Effector memory CD8-positive, alpha-beta T cell (primary cell): ENCODE data around the gene PTK7.

Source experiments
- ATAC-seq: fragments of 150-1000 bp; cut with Tn5 transposase; replicated peaks from 2 replicates; pipeline ENCODE4 v1.10.0; 2021; ENCODE audit warnings: mild to moderate bottlenecking, moderate library complexity
- DNase-seq, 3 experiments: peaks; one replicate each; pipeline ENCODE4 v3.0.0; 2021
- H3K27ac Mint-ChIP-seq, 2 donors: one replicate each; pipeline ENCODE4 v1.8.0; 2022; ENCODE audit warnings: mild to moderate bottlenecking in 2 of 2, mixed read lengths in 2 of 2, moderate library complexity in 2 of 2
- H3K27me3 Mint-ChIP-seq, 2 donors: one replicate each; pipeline ENCODE4 v1.8.0; 2022; ENCODE audit warnings: mixed read lengths in 2 of 2
- H3K36me3 Mint-ChIP-seq: one replicate; pipeline ENCODE4 v1.8.0; 2022; ENCODE audit warnings: mild to moderate bottlenecking, moderate library complexity, mixed read lengths; ENCODE audit not compliant: insufficient read depth
- H3K4me1 Mint-ChIP-seq, 2 donors: one replicate each; pipeline ENCODE4 v1.8.0; 2022; ENCODE audit warnings: low read depth in 2 of 2, mixed read lengths in 2 of 2
- H3K4me3 Mint-ChIP-seq, 2 donors: one replicate each; pipeline ENCODE4 v1.8.0; 2022; ENCODE audit warnings: mild to moderate bottlenecking in 2 of 2, mixed read lengths in 2 of 2, moderate library complexity in 2 of 2
- H3K9me3 Mint-ChIP-seq, 2 donors: one replicate each; pipeline ENCODE4 v1.8.0; 2022; ENCODE audit warnings: mixed read lengths in 2 of 2

PTK7 gene

DNA sequence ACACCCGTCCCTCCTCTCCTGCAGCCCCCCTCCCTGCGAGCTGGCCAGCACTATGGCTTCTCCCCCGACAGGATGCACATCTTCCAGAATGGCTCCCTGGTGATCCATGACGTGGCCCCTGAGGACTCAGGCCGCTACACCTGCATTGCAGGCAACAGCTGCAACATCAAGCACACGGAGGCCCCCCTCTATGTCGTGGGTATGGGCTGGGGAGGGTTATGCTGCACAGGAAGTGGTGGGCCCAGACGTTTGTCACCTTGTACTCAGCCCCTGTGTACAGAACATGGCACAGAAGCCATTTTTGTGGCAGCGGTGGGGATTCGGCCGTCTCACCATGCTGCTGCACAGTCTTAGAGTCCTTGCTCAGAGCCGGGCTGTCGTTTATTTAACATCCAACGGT is 66.0 kb downstream of the PTK7 start:
- Mint-ChIP-seq H3K27me3 (peaks cover 0 to 13% of the 10 kb centered on the region in 2 donors), H3K9me3 (no peaks in the 10 kb centered on the region), H3K36me3 (no peaks in the 10 kb centered on the region), H3K4me1 (peaks cover 15 to 20% of the 10 kb centered on the region in 2 donors), H3K27ac (peak overlapping the region; percentile 66 to 90), H3K4me3 (peak overlapping the region; percentile 55 to 70)
- ATAC-seq (peak; percentile 86), DNase-seq (peak; percentile 29 to 53 (median 35))

DNA sequence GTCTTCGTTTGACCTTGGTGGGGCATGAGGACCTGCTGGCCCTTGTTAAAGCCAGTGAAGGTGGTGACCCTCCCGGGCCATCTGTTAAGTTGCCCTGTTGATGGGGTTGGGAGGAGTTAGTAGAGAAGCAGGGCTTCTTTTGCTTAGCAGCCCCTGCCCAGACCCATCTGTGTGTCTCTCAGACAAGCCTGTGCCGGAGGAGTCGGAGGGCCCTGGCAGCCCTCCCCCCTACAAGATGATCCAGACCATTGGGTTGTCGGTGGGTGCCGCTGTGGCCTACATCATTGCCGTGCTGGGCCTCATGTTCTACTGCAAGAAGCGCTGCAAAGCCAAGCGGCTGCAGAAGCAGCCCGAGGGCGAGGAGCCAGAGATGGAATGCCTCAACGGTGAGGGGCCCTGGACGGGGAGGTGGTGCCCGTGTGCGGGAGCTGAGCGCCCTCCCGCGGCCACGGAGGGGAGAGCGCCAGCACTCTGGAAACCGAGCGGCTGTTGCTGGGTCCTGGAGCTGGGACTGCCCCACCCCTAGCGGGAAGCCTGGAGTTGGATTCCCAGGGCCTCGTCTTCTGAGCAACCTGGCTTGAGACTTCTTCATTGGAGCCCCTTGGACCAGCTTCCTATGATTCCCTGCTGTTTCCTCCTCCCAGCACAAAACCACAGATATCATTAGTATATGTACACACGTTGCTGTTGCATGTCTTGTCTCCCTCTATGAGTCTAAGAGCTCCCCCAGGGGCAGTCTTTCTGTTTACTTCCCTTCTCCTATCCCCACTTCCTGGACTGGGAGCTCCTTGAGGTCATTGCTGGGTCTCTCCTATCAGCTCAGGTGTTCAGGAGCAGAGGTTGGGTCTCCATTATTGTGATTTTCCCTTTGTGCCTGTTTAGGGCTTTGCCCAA is 67.4 kb downstream of the PTK7 start:
- Mint-ChIP-seq H3K36me3 (no peaks in the 10 kb centered on the region), H3K27ac (peak overlapping the region; percentile 23 to 90), H3K4me3 (peak overlapping the region; percentile 55 to 70), H3K9me3 (no peaks in the 10 kb centered on the region), H3K27me3 (peaks cover 0 to 13% of the 10 kb centered on the region in 2 donors), H3K4me1 (peaks cover 15 to 20% of the 10 kb centered on the region in 2 donors)
- ATAC-seq (peak; percentile 87), DNase-seq (peak; percentile 66 to 83 (median 77))

DNA sequence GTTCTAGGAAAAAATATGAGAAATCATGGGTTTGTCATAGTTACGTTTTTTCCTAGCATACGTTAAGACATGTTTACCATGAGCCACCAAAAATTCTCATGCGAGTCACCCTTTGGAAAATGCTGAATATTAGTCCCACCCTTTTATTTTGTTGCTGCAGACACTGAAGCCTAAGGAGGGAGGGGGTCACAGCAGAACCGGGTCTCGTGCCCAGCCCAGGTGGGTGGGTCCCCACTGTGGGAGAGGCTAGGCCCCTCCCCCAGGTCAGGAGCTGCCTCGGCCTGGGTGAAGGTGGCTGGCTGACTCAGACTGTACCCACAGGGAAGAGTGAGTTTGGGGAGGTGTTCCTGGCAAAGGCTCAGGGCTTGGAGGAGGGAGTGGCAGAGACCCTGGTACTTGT is 68.8 kb downstream of the PTK7 start:
- Mint-ChIP-seq H3K27ac (no peak overlapping the region), H3K9me3 (no peaks in the 10 kb centered on the region), H3K4me1 (peaks cover 15 to 20% of the 10 kb centered on the region in 2 donors), H3K36me3 (no peaks in the 10 kb centered on the region), H3K4me3 (no peak overlapping the region), H3K27me3 (peaks cover 0 to 13% of the 10 kb centered on the region in 2 donors)
- ATAC-seq = no peak
- no peak for DNase-seq

DNA sequence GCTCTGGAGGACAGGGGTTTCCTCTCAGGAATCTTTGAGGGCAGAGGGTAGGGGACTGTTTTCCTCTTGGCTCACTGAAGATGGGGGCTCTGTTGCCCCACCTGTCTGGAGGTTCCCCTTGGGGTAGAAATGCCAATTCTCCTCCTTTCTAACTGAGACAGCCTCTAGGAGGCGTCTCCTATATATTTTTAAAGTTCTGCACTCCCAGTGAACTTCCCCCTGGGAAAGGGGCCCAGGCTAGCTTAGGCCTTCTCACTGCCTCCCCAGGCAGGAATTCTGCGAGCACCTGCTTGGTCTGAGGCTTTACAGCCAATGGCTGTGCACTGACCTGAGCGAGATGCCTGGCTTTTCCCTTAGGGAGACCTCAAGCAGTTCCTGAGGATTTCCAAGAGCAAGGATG is 70.1 kb downstream of the PTK7 start:
- H3K36me3 Mint-ChIP-seq = no peaks in the 10 kb centered on the region
- peak overlapping the region in 1 of 2 donors; percentile 7 for H3K27ac Mint-ChIP-seq
- peaks cover 15 to 20% of the 10 kb centered on the region in 2 donors for H3K4me1 Mint-ChIP-seq
- no peak for DNase-seq
- ATAC-seq = no peak
- peaks cover 0 to 13% of the 10 kb centered on the region in 2 donors for H3K27me3 Mint-ChIP-seq
- no peaks in the 10 kb centered on the region for H3K9me3 Mint-ChIP-seq
- H3K4me3 Mint-ChIP-seq = no peak overlapping the region

DNA sequence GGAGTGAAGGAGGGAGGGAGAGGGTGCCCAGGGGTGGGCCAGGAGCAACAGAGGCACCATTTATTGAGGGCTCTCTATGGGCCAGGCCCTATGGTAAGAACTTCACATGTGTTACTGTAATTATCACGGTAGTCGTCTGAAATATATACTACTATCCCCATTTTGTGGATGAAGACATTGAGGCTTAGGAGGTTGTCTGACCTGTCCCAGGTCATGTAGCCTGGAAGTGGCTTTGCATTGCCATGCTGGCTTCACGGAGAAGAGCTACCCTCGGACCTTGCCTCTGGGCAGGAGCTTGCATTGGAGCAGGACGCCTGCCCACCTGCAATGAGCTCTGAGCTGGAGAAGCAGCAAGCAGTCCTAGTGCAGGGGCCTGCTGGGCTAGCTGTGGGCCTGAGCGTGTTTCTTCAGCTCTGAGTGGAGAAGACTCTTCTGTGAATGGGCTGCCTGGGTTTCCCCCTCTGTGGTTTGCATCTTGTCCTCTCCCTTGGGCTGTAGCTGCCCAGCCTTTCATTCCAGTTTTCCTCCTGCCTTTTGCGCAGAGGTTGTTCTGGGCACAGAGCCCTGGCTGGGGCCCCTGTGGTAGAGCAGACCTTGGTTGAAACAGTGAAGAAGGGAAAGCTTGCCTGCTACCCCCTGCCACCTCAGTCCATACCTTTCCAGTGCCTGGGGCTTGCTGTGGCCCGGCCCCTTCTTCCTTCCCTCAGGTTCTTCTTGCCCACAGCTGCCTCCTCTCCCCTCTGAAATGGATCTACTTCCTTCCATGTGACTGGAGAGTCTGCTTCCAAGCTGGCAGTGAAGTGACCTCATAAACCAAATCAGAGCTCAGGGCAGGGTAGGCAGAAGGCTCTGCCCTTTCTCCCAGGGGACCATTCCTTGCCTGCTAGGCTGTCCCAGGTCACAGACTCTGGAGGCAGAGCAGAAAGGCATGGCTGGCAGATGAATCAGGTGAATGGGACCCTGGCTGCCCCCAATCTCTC is 70.9 kb downstream of the PTK7 start:
- ATAC-seq = no peak
- Mint-ChIP-seq H3K27ac (peak overlapping the region in 1 of 2 donors; percentile 81), H3K27me3 (peaks cover 0 to 13% of the 10 kb centered on the region in 2 donors)

DNA sequence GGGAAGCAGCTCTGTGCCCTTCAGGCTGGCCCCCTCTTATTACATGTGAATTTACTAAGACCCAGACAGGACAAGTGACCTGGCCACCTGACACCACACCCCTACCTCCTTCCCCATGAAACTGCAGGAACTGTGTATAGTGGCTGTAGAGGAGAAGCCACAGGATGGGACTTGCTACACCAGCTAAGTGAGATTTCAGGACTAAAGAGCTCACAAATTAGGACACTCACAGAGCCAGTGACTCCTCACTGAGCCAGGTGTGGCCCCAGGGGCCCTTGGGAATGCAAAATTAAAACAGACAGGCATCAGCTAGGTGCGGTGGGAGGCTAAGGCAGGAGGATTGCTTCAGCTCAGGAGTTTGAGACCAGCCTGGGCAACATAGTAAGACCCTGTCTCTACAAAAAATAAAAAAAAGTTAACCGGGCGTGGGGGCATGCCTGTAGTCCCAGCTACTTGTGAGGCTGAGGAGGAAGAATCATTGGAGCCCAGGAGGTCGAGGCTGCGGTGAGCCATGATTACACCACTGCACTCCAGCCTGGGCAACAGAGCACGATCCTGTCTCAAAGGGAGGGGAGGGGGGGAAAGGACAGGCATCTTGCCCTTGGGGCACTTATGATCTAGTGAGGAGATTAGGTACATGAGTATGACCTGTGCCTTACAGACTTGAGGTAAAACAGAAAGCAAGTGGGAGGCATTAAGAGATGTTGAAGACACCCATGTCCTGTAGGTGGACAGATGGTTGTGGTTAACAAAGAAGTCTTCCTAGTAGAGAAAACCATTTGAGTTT is 71.8 kb downstream of the PTK7 start:
- DNase-seq = no peak
- H3K36me3 Mint-ChIP-seq = no peaks in the 10 kb centered on the region
- H3K27me3 Mint-ChIP-seq = peaks cover 0 to 13% of the 10 kb centered on the region in 2 donors
- H3K9me3 Mint-ChIP-seq = no peaks in the 10 kb centered on the region
- peaks cover 10% of the 10 kb centered on the region in 2 donors for H3K4me1 Mint-ChIP-seq
- peak overlapping the region in 1 of 2 donors; percentile 81 for H3K27ac Mint-ChIP-seq
- no peak overlapping the region for H3K4me3 Mint-ChIP-seq
- ATAC-seq = no peak

More for the DNA sequence above, 70.9 kb downstream of the PTK7 start:
- H3K36me3 Mint-ChIP-seq = no peaks in the 10 kb centered on the region
- H3K4me1 Mint-ChIP-seq = peaks cover 14 to 18% of the 10 kb centered on the region in 2 donors
- DNase-seq = no peak
- H3K4me3 Mint-ChIP-seq = no peak overlapping the region
- no peaks in the 10 kb centered on the region for H3K9me3 Mint-ChIP-seq

DNA sequence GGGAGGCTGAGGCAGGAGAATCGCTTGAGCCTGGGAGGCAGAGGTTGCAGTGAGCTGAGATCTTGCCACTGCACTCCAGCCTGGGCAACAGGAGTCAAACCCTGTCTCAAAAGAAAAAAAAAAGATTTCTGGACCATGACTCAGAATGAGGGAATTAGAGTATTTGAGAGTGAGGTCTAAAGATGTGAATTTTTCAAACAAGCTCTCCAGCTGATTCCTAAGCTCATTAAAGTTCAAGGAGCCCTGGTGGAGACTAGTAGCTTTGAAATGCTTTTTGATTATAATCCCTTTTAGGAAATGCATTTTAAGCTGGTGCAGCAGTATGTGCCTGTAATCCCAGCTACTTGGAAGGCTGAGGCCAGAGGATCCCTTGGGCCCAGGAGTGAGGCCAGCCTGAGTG is 73.2 kb downstream of the PTK7 start:
- no peak for DNase-seq
- Mint-ChIP-seq H3K36me3 (no peaks in the 10 kb centered on the region), H3K4me1 (no peaks in the 10 kb centered on the region), H3K9me3 (no peaks in the 10 kb centered on the region), H3K4me3 (no peak overlapping the region), H3K27ac (peak overlapping the region; percentile 8 to 65), H3K27me3 (peaks cover 0 to 13% of the 10 kb centered on the region in 2 donors)
- no peak for ATAC-seq

DNA sequence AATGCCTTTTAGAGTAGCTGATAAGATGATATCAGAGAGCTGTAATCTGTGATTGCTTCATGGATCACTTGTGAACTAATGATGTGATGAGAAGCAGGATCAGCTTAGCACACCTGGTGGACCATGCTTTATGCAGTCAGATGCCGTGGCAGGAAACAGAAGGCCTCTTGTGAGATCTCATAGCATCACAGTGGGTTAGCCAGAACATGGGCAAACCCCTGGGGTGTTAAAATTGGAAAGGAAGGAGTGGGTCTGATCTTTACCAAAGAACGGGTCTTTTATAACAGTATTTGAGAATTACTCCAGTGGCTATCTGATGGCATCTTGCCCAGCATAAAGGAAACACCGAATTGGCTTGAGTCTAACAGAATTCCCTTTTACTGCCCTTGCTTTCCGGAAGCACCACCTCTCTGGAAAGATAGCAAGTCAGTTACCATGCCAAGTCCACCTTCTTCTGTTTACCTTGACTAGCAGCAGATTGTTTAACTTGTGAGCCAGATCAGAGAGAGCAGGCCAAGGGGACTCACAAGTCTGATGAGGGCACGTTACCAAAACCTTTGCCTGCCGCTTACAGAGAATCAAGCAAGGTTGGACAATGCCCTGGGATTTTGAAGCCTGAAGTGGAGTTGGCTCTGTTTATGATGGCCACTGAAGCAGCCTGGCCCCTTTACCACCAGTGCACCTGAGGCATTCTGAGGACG is 74.1 kb downstream of the PTK7 start:
- Mint-ChIP-seq H3K4me3 (no peak overlapping the region), H3K36me3 (peaks cover 1% of the 10 kb centered on the region), H3K4me1 (no peaks in the 10 kb centered on the region), H3K27me3 (peaks cover 0 to 13% of the 10 kb centered on the region in 2 donors), H3K9me3 (no peaks in the 10 kb centered on the region), H3K27ac (peak overlapping the region; percentile 8 to 65)
- no peak for ATAC-seq
- DNase-seq = no peak

DNA sequence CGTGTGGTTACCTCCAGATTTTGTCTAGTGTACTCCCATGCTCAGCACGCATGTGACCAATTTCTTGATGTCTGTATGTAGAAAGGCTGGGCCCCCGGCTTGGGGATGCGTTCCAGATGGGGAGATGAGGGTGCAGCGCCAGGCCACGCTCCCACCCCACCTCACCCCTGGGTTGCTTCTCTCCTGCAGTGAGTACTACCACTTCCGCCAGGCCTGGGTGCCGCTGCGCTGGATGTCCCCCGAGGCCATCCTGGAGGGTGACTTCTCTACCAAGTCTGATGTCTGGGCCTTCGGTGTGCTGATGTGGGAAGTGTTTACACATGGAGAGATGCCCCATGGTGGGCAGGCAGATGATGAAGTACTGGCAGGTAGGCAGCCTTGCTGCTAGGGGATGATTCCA is 83.5 kb downstream of the PTK7 start:
- DNase-seq = no peak
- Mint-ChIP-seq H3K36me3 (peaks cover 3% of the 10 kb centered on the region), H3K27ac (no peak overlapping the region), H3K27me3 (no peaks in the 10 kb centered on the region), H3K9me3 (no peaks in the 10 kb centered on the region), H3K4me1 (no peaks in the 10 kb centered on the region), H3K4me3 (no peak overlapping the region)
- no peak for ATAC-seq

DNA sequence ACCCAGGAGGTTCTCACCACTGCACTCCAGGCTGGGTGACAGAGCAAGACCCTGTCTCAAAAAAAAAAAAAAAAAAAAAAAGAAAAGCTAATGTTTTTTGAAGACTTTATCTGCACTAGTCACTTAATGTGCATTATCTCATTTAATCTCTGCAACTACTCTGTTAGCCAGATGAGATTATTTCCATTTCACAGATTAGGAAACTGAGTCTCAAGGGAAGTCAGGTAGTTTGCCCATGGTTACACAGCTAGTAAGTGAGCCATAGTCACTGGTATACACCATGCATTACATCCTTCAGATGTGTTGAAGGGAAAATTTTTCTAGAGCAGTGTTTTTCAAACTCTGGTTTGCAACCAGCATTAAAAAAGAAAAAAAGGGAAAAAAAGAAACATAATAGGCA is 87.8 kb downstream of the PTK7 start:
- H3K4me1 Mint-ChIP-seq = no peaks in the 10 kb centered on the region
- H3K9me3 Mint-ChIP-seq = no peaks in the 10 kb centered on the region
- H3K36me3 Mint-ChIP-seq = no peaks in the 10 kb centered on the region
- DNase-seq (no peak), ATAC-seq (no peak)
- no peak overlapping the region for H3K27ac Mint-ChIP-seq
- H3K4me3 Mint-ChIP-seq = no peak overlapping the region
- no peaks in the 10 kb centered on the region for H3K27me3 Mint-ChIP-seq

DNA sequence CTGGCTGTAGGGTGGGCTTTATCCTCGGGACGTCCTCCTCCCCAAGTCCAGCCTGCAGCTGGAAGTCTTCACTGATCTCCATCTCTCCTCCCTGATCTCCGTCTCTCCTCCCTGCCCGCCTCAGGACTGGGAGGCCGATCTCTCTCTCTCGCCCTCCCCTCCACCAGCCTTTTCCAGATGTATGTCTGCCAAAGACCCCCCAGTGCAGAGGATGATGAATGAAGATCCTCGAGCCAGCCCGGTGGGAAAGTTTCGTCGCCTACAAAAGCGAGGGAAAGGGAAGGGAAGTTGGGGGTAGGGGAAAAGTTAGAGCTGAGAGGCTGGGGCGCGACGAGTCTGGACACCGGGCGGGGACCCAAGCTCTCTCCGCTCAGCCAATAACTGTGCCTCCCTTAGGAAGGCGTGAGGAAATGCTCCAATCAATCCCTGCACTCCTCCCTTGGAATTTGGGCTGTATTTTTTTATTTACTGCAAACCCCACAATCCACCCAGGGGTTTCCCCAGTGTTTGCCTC is 94.4 kb downstream of the PTK7 start:
- DNase-seq (no peak), ATAC-seq (no peak)
- H3K27me3 Mint-ChIP-seq = no peaks in the 10 kb centered on the region
- peak overlapping the region; percentile 89 to 92 for H3K27ac Mint-ChIP-seq
- peak overlapping the region; percentile 87 to 88 for H3K4me3 Mint-ChIP-seq
- peaks cover 27 to 37% of the 10 kb centered on the region in 2 donors for H3K4me1 Mint-ChIP-seq
- H3K36me3 Mint-ChIP-seq = peaks cover 40% of the 10 kb centered on the region
- H3K9me3 Mint-ChIP-seq = no peaks in the 10 kb centered on the region
